ENCODE data around the gene ZBTB7A. TPM values are rescaled to one million over a fixed set of nuclear protein-coding genes. Genes with fewer than 3 reads are reported as not detected.

Gene ZBTB7A
- total RNA-seq, 1 donor from 2014 or later = 21.0 TPM

DNA sequence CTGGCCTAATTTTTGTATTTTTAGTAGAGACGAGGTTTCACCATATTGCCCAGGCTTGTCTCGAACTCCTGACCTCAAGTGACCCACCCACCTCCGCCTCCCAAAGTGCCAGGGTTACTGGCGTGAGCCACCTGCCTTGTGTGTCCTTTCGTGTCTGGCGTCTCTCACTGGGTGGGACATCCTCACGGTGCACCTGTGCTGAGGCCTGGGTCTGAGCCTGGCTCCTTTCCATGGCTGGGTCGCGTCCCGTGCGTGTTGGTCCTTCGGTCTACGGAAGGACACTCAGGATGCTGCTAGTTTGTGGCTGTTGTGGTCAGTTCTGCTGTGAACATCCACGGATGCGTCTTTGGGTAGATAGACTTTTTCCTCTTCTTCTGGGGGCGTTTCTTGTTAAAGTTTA lies 39.6 kb downstream of the ZBTB7A start:
- DNase-seq (ENCODE audit: extremely low spot score, unreplicated experiment) = no peak
- no peak overlapping the region for H3K4me3 Mint-ChIP-seq
- peaks cover under 1% of the 10 kb centered on the region for H3K36me3 Mint-ChIP-seq
- no peaks in the 10 kb centered on the region for H3K9me3 Mint-ChIP-seq
- no peaks in the 10 kb centered on the region for H3K27me3 Mint-ChIP-seq
- H3K4me1 Mint-ChIP-seq (ENCODE audit: unreplicated experiment) = no peaks in the 10 kb centered on the region
- no peak overlapping the region for H3K27ac Mint-ChIP-seq
- TF ChIP-seq, protein P1, sequence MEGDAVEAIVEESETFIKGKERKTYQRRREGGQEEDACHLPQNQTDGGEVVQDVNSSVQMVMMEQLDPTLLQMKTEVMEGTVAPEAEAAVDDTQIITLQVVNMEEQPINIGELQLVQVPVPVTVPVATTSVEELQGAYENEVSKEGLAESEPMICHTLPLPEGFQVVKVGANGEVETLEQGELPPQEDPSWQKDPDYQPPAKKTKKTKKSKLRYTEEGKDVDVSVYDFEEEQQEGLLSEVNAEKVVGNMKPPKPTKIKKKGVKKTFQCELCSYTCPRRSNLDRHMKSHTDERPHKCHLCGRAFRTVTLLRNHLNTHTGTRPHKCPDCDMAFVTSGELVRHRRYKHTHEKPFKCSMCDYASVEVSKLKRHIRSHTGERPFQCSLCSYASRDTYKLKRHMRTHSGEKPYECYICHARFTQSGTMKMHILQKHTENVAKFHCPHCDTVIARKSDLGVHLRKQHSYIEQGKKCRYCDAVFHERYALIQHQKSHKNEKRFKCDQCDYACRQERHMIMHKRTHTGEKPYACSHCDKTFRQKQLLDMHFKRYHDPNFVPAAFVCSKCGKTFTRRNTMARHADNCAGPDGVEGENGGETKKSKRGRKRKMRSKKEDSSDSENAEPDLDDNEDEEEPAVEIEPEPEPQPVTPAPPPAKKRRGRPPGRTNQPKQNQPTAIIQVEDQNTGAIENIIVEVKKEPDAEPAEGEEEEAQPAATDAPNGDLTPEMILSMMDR (conservative IDR thresholded peaks at IDR 0.05) = no peak

DNA sequence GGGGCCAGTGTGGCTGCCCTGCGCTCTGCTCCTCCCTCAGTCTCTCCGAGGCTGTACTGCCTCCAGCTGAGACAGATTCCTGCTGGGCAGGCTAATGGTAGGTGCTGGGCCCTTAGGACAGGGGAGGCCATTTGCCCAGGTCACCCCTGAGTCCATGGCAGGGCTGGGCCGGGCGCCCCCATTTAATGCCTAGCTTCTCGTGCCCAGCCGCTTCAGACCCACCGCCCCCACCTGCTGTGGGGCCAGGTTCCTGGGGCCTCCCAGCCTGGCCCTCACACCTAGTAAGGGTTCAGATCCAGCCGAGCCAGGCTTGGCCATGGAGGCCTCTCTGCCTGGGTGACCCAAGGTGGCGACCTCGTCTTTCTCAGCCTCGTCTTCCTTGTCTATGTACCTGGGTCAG lies 41.4 kb downstream of the ZBTB7A start:
- TF ChIP-seq, protein P1 (conservative IDR thresholded peaks at IDR 0.05) = no peak
- Mint-ChIP-seq H3K27me3 (no peaks in the 10 kb centered on the region), H3K9me3 (no peaks in the 10 kb centered on the region), H3K4me1 (ENCODE audit: unreplicated experiment) (no peaks in the 10 kb centered on the region), H3K27ac (no peak overlapping the region), H3K36me3 (peaks cover 4% of the 10 kb centered on the region), H3K4me3 (no peak overlapping the region)
- no peak for DNase-seq (ENCODE audit: extremely low spot score, unreplicated experiment)

DNA sequence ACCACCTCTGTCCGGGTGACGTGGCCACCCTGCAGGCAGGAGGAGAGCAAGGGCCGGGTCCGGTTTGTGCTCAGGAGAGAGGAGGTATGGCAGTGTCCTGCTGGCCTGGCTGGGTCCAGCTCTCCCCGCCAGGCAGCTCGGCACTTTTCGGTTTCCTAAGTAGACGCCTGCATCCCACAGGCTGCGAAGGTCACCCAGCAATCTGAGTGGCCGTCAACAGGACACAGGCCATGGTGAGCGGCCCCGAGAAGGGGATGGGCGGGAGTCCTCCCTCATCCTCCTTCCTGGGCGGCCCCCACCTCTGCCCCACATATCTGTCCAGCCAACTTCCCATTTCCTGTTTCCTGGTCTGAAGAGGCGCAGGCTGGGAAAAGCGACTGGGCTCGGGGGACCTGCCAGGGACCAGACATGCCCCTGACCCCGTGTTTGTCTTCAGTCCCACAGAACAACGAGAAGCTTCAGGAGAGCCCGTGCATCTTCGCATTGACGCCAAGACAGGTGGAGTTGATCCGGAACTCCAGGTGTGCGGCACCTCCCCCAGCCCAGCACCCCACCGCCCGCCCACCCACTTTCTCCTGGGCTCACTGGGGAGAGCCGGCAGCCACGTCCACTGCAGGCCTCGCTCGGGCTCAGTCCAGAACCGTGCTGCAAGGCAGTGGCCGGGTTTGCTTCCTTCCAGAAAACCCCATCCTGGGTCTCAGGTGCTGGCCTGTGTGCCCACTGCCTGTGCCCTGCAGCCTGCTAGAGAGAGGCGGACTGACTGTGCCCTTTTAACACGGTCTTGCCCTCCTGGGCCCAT lies 42.9 kb downstream of the ZBTB7A start:
- Mint-ChIP-seq H3K4me3 (no peak overlapping the region), H3K4me1 (ENCODE audit: unreplicated experiment) (no peaks in the 10 kb centered on the region), H3K9me3 (no peaks in the 10 kb centered on the region), H3K27ac (no peak overlapping the region), H3K27me3 (no peaks in the 10 kb centered on the region), H3K36me3 (peaks cover 4% of the 10 kb centered on the region)
- TF ChIP-seq, protein P1 (conservative IDR thresholded peaks at IDR 0.05) = no peak
- no peak for DNase-seq (ENCODE audit: extremely low spot score, unreplicated experiment)

DNA sequence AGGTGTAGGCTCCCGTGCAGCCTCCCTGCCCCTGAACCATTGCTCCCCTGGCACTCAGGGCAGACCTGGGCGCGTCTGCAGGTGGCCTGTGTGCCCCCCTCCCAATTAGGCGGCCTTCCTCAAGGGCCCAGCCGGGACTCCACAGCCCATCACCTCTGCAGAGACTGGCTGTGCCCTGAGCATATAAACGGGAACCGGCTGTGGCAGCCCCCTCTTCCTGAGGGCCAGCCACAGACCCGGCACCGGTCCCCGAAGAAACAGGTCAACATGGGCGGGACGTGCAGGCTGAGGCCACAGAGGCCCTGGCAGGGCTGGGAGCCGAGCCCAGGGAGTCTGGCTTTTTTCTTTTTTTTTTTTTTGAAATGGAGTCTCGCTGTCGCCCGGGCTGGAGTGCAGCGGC lies 47.1 kb downstream of the ZBTB7A start:
- no peaks in the 10 kb centered on the region for H3K27me3 Mint-ChIP-seq
- H3K4me1 Mint-ChIP-seq (ENCODE audit: unreplicated experiment) = no peaks in the 10 kb centered on the region
- H3K36me3 Mint-ChIP-seq = peaks cover 4% of the 10 kb centered on the region
- no peaks in the 10 kb centered on the region for H3K9me3 Mint-ChIP-seq
- DNase-seq (ENCODE audit: extremely low spot score, unreplicated experiment) = no peak
- H3K4me3 Mint-ChIP-seq = no peak overlapping the region
- TF ChIP-seq, protein P1 (conservative IDR thresholded peaks at IDR 0.05) = no peak
- H3K27ac Mint-ChIP-seq = no peak overlapping the region

DNA sequence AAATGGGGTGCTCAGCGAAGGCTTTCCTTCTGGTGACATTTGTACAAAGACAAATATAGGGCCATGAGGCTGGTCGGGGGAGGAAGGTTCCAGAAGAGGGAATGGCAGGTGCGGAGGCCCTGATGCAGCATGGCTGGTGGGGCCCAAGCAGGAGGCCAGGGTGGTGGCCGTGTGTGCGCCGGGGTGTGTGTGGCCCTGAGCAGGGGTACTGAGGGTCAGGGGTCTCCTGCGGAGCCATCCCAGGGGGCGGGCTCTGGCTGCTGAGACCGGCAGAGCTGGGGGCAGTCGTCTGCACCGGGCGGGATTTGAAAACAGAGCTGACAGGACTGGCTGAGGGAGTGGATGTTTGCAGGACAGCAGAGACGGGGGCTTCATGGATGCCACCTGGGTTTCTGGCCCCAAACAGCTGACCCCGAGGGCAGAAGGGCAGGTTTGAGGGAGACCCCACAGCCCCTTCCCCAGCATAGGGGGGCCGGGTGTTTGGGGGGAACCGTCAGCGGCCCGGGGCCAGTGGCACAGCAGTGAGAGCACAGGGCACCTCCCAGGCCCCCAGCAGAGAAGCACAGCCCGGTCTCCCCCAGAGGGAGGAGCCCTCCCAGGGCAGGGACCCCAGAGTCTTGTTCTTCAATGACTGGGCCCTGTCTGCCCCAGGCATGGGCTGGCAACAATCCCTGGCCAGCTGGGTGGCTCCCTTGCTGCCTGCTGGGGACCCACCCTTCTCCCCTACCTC lies 47.8 kb downstream of the ZBTB7A start:
- H3K27me3 Mint-ChIP-seq = no peaks in the 10 kb centered on the region
- peaks cover 4% of the 10 kb centered on the region for H3K36me3 Mint-ChIP-seq
- H3K4me1 Mint-ChIP-seq (ENCODE audit: unreplicated experiment) = no peaks in the 10 kb centered on the region
- TF ChIP-seq, protein P1 (conservative IDR thresholded peaks at IDR 0.05) = no peak
- no peak overlapping the region for H3K27ac Mint-ChIP-seq
- no peak overlapping the region for H3K4me3 Mint-ChIP-seq
- no peaks in the 10 kb centered on the region for H3K9me3 Mint-ChIP-seq
- DNase-seq (ENCODE audit: extremely low spot score, unreplicated experiment) = peak; percentile 70

All from type B pancreatic cell (in vitro differentiated cells).